Measurements from ENCODE around the gene DCTD.

The DCTD gene

GRCh38 chr4:182917182-182918043 is at the start of gene DCTD:
DCTD (minus strand) TSS chr4:182917386; CDS start chr4:182915568, 1,818 bp downstream.
- peak; percentile 37 to 39 for DNase-seq (ENCODE audit: low read depth in 2 of 2)

DNA sequence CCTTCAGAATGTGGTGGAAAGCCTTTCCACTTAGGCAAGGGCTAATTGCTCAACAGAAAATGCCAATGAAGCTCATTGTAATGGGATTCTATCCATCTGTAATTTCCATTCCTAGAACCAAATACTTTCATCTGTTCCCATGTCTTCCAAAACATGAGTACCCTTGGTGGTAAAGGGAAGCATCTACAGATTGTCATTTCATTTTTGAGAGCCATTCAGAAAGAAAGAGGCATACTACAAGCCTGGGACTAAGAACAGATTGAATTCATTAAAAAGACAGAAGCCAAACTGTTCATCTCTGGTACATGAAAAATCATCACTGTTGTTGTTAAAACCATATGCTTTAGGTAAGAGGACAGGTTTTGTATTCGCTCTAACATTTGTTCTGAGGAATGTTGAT is 43.6 kb upstream of the DCTD start:
- no peak for DNase-seq (ENCODE audit: low read depth in 2 of 2)

DNA sequence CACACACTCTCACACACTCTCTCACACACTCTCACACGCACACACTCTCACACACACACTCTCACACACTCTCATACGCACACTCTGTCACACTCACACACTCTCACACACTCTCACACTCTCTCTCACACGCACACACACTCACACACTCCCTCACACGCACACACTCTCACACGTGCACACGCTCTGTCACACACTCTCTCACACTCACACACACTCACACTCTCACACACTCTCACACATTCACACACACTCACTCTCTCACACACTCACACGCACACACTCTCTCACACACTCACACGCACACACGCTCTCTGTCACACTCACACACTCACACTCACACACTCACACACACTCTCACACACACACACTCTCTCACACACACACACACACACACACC is 43.0 kb upstream of the DCTD start:
- no peak for DNase-seq (ENCODE audit: low read depth in 2 of 2)

DNA sequence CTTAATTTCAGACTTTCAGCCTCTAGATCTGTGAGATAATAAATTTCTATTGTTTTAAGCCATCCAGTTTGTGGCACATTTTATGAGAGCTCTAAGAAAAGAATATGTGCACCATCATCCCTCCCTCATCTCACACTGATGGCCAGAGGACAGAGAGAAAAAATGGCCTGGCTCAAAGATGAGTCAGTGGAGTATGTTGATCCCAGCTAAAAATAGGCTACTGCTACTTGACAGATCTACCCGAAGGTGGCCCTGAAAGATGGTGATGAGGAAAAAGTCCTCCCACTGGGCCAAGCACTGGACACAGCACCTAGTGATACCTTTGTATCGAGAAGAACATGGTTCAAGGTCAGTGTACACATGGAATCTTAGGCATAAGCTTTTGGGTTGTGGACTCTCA is 38.2 kb upstream of the DCTD start:
- no peak for DNase-seq (ENCODE audit: low read depth in 2 of 2)

DNA sequence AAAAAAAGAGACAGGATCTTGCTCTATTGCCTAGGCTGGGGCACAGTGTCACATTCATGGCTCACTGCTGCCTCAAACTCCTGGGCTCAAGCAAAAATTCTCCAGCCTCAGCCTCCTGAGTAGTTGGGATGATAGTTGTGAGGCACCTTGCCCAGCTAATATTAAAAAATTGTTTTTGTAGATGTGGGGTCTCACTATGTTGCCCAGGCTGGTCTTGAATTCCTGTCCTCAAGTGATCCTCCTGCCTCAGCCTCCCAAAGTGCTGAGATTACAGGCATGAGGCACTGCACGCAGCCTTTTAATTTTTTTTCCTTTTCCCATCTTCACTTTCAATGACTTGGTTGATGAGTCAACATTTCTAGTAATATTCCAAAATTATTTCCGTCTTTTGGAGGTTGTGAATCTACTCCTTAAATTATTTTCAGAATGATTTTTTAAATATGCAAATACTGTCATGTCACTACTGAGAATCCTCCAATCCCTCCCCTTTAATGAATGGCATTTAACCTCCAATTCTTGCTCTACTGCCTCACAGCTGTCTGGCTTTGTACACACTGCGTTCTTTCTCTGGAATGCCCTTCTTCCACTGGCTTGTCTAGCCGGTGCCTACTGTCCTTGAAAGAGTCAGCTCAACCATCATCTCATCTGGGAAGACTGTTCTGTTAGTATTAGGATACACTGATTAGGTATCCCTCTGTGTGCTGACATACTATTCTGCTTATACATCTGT is 27.5 kb upstream of the DCTD start:
- DNase-seq (ENCODE audit: low read depth in 2 of 2) = no peak

GRCh38 chr4:182939680-182940079 is 22.5 kb upstream of the DCTD start:
- no peak for DNase-seq (ENCODE audit: low read depth in 2 of 2)

DNA sequence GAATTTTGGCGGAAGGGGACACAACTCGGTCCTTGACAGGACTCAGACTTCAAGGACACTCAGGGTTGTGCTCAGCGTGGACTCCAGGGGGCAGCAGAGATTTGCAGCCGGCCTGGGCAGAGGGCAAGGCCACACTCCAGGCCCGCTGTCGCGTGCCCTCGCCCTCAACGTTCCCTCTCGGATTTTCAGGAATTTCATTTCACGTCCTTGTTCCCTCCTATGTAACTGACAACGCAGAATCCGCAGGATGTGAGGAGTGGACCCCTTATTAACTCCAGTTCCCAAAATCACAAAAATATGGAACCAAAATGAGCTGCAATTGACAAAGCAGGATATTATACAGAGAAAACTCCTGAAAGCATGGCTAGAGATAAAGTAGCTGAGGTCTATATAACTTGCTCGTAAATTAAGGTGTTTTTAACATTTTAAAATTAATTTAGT is 21.0 kb upstream of the DCTD start:
- DNase-seq (ENCODE audit: low read depth in 2 of 2) = no peak

DNA sequence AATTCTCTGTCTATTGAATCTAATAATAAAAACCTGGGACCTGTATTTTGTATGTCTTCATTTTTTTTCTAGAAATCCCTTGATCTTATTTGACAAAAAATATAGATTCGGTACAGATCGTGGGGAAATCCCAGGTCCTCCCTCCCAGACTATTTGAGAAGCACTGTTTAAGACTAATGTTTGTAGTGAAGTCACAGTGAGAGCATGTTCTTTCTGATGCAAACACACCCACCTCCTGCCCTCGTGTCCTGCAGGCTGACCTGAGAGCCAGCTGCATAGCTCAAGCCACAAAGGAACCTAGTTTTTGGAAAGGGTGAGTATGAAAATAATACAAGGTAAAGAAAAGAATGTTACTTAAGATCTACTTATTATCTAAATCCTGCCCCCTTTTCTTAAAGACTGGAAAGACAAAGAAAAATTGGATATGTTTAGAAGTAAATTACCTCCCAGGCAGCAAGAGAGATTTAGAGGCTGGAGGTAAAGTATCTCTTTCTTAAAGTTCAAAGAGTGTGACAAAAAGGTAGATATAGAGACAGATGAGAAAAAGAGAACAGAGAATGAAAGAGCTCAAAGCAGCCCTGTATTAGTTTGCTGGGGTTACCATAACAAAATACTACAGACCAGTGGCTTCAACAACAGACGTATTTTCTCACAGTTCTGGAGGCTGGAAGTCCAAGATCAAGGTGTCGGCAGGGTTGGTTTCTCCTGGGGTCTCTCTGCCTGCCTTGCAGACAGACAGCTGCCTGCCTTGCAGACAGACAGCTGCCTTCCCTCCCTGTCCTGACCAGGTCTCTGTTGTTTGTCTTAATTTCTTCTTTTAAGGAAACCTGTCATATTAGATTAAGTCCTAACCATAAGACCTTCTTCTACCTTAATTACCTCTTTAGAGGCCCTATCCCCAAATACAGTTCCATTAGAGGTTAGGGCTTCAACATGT is 20.4 kb upstream of the DCTD start:
- no peak for DNase-seq (ENCODE audit: low read depth in 2 of 2)

DNA sequence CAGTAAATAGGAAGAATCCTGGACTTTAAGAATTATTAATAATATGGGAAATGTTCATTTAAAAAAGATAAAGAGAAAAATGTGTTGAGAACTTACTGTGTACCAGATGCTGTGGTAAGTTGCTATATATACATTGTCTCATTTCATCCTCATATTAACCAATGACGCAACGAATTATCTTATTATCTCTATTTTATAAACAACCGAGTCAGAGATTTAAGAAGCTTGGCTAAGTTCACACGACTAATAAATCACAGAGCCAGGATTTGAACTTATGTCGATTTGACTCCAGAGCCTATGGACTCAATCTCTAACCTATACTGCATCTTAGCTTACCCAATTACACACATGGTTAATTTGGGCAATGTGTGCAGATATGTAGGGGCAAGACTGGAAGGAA is 15.5 kb upstream of the DCTD start:
- no peak for DNase-seq (ENCODE audit: low read depth in 2 of 2)

DNA sequence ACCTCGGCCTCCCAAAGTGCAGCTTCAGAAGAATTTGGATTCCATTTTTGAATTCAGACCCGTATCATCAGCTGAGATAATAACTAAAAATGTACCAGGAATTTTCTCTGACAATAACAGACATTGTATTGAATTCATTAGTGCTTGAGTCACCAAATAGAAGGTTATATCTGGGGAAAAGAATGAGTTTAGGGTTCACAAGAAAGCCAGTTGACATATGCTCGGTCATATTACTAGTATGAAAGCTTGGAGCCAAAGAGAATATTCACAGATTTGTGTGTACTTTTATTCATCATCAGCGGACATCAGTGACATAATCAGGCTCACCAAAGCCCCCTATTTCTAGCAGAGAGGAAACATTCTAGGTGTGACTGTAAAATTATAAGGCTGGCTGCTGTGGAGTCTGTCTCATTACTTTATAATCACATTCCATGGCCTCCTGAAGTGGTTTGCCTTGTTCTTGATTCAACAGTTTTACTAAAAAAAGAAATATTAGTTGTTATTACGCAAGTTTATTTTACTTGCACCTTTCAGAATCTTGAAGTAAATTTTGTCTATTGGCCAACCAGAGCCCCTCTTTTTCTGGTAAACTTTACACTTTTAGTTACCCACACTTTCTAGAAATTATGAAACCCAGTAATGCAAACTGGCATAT is 14.6 kb upstream of the DCTD start:
- DNase-seq (ENCODE audit: low read depth in 2 of 2) = peak in 1 of 2 experiments; percentile 49

GRCh38 chr4:182930889-182931288 is 13.7 kb upstream of the DCTD start:
- no peak for DNase-seq (ENCODE audit: low read depth in 2 of 2)

DNA sequence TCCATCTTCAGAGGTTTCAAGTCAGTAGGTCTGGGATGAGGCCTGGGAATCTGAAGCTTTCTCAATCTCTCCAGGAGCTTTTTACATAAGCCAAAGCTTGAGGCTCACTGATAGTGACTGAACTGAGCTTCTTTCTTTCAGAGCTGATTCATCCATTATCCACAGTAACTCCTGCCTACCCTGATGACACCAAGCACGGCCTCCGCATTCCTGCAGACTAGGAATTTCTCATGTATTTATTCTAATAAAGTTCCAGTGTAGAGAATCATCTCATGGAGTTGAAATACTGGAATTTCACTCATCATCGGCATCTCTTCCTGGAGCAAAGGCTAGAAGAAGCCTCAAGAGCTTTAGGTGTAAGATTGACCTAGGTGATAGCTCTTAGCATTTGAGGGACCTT is 12.1 kb upstream of the DCTD start:
- DNase-seq (ENCODE audit: low read depth in 2 of 2) = peak; percentile 82 to 86

DNA sequence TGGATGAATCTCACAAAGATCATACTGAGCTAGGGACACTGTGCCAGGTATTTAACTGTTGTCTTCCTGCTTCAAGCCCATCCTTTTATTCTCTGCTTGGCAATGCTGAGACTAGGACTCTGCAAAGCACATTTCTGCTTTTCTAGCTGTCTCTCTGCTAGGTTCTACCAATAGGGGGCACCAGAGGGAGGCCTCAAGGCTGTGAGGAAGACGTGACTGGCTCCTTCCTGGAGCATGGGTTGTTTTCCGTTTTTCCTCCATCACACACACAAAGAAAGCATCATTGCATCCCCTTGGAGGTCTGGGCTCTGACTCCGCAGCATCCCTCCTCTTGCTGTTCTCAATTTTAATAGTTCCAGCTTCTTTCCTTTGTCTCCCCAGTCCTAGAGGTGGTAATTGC is 10.9 kb upstream of the DCTD start:
- no peak for DNase-seq (ENCODE audit: low read depth in 2 of 2)

DNA sequence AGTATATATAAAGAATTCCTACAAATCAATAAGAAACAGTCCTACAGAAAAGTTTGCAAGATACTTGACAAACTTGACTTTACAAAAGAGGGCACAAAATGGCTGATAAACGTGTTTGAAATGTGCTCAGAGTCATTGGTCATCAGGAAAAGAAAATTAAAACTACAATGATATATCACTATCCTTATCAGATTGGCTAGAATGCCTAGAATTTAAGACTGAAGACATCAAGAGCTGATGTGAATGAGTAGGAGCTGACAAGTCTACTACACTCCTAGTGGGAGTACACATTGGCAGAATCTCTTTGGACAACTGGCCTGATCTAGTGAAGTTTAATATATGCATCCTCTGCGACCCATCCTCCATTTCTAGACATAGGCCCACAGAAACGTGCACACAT is 10.3 kb upstream of the DCTD start:
- no peak for DNase-seq (ENCODE audit: low read depth in 2 of 2)

GRCh38 chr4:182925855-182926254 is 8.7 kb upstream of the DCTD start:
- DNase-seq (ENCODE audit: low read depth in 2 of 2) = no peak

DNA sequence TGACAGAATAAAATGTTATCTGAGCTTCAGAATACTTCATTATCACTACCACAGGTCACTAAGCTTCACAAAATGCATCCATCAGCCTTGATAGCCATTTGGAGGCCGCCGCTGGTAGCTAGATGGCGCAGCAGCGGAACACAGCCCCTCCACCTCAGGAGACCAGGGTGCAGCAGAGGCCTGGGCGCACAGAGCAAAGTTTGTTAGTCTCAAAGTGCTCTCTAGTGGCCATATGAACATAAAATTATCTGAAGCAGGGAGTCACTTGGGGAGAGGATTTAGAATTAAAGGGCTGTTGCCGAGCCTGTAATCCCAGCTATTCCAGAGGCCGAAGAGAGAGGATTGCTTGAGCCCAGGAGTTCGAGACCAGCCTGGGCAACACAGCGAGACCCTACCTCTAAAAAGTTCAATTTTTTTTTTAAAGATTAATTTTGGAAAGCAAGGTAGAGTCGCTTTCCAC is 8.1 kb upstream of the DCTD start:
- DNase-seq (ENCODE audit: low read depth in 2 of 2) = peak; percentile 42 to 54

- DNase-seq (ENCODE audit: low read depth in 2 of 2) = no peak
These were observed 7.3 kb upstream of the DCTD start for GRCh38 chr4:182924497-182924896.

DNA sequence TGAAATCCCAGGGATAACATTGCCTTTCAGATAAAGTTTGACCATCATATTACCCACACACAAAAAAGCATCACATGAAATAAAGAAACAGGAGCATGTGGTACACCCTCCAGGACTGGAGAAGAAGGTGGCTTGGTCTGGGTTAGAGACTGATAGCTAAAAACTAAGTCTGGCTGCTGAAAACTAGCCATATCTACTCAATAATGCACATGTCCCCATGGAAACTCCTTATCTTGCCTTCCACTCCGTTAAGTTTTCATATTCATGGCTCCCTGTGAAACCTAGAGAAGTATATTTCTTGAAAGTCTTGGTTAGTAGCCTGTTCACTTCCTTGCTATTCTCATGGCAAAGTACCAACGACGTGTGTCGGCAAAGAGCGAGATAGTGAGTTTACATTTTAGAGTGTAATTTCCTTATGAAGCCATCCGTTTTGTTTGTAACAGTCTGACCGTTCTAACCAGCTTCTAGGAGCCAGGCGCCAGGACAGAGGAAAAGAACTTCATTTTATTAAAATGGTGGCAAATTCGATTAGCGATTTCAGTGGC is 6.7 kb upstream of the DCTD start:
- DNase-seq (ENCODE audit: low read depth in 2 of 2) = no peak

DNA sequence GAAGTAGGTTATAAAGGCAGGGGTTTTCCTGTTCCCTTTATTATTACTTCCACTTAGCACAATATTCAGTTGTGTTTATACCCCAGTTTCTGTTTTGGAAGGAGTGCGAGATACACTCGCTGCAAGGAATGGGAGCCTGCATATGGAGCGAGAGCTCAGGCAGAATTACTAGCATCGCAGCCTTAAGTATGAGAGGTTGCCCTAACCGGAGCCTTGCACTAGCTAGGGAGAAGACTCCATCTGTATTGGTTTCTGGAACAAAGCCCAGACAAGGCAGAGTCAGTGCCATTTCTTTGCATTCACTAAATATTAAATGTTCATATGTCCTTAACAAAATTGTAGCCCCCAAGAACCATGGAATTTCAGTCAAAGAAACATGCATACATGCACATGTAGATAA is 6.2 kb upstream of the DCTD start:
- no peak for DNase-seq (ENCODE audit: low read depth in 2 of 2)

GRCh38 chr4:182922501-182923284 is 5.5 kb upstream of the DCTD start:
- no peak for DNase-seq (ENCODE audit: low read depth in 2 of 2)
